ENCODE data around the gene CCDC74B. TPM values are rescaled to one million over a fixed set of nuclear protein-coding genes. Genes with fewer than 3 reads are reported as not detected.
"Not testable (repeated sequence)": the region's sequence is repeated elsewhere in the genome, so short reads cannot be mapped to it uniquely, and the experiment has no call there.

Gene CCDC74B
- total and polyA plus RNA-seq, 3 experiments from 2014 or later, result 0.59 to 0.85 (median 0.84) TPM

- H3K36me3 ChIP-seq (ENCODE audit: insufficient read depth, low read length); CTCF ChIA-PET; H3K4me1 ChIP-seq (ENCODE audit: insufficient read depth, low read length); POLR2A ChIA-PET; H3K9me3 ChIP-seq (ENCODE audit: low read length); H3K27ac ChIP-seq (ENCODE audit: low read depth, low read length); H3K27me3 Mint-ChIP-seq; H3K4me3 Mint-ChIP-seq; DNase-seq; H3K4me3 ChIP-seq (ENCODE audit: low read length); H3K27me3 ChIP-seq (ENCODE audit: insufficient read depth, low read length, poor library complexity, severe bottlenecking); H3K9me3 Mint-ChIP-seq; H3K4me1 Mint-ChIP-seq: not testable (repeated sequence)
- Mint-ChIP-seq H3K36me3 (peaks cover 0 to 14% (median 0%) of the 10 kb centered on the region in 3 donors), H3K27ac (peak overlapping the region in 1 of 8 donors; percentile 41)
Observed at GRCh38 chr2:130148515-130148914, 3.6 kb upstream of the CCDC74B start.

GRCh38 chr2:130143266-130144039, 1.5 kb downstream of the CCDC74B start:
- H3K9me3 Mint-ChIP-seq; POLR2A ChIA-PET; H3K36me3 ChIP-seq (ENCODE audit: insufficient read depth, low read length); H3K4me1 ChIP-seq (ENCODE audit: insufficient read depth, low read length); CTCF ChIA-PET; H3K27ac ChIP-seq (ENCODE audit: low read depth, low read length); DNase-seq; H3K36me3 Mint-ChIP-seq; H3K4me3 ChIP-seq (ENCODE audit: low read length); H3K27me3 ChIP-seq (ENCODE audit: insufficient read depth, low read length, poor library complexity, severe bottlenecking); H3K9me3 ChIP-seq (ENCODE audit: low read length): not testable (repeated sequence)
- Mint-ChIP-seq H3K4me1 (peaks cover under 1 to 10% (median 9%) of the 10 kb centered on the region in 3 donors), H3K27ac (peak overlapping the region in 2 of 8 donors; percentile 14 to 74), H3K27me3 (peaks cover 6 to 12% of the 10 kb centered on the region in 2 donors), H3K4me3 (peak overlapping the region; percentile 37 to 83 (median 77))

- H3K9me3 Mint-ChIP-seq; H3K36me3 ChIP-seq (ENCODE audit: insufficient read depth, low read length); H3K9me3 ChIP-seq (ENCODE audit: low read length); H3K4me1 ChIP-seq (ENCODE audit: insufficient read depth, low read length); H3K36me3 Mint-ChIP-seq; POLR2A ChIA-PET; H3K4me3 ChIP-seq (ENCODE audit: low read length); H3K27me3 ChIP-seq (ENCODE audit: insufficient read depth, low read length, poor library complexity, severe bottlenecking); DNase-seq; H3K27ac ChIP-seq (ENCODE audit: low read depth, low read length); CTCF ChIA-PET: not testable (repeated sequence)
- peaks cover 6 to 12% of the 10 kb centered on the region in 2 donors for H3K27me3 Mint-ChIP-seq
- peak overlapping the region in 6 of 7 donors; percentile 37 to 77 (median 68) for H3K4me3 Mint-ChIP-seq
- H3K27ac Mint-ChIP-seq, result peak overlapping the region in 1 of 8 donors; percentile 14
- H3K4me1 Mint-ChIP-seq, result peaks cover 0 to 10% (median 9%) of the 10 kb centered on the region in 3 donors
Observed at GRCh38 chr2:130142396-130143265, 2.3 kb downstream of the CCDC74B start.

DNA sequence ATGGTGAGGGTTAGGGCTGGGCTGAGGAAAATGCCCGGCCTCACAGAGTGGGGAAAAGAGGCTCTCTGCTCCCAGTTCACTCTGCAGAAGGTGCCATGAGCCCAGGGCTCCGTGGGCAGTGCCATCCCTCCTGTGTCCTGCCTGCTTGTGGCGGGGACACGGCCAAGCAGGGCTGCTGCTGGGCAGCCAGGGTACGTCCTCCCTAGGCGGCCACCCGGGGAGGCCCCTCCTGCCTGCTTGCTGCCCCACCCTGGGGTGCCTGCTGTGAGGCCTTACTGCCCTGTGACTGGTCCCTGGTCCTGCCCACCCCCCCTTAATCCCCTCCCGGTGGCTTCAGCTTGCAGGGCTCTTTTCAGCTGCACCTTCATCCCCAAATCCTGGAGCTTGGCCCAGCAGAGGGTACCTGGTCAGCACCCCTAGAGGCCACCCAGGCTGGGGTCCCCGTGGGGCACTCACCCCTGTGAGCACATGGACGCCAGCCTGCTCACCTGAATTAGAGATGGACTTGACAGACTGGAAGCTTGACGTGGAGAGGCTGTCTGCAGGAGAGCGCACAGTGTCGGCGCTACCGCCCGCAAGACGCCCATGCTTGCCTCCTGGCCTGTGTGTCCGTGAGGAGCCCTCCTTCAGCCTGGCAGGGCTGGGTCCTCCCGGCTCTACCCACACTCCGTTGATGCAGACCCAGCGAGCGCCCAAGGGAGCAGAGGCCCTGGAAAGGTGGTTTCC, 3.1 kb downstream of the CCDC74B start:
- CTCF ChIA-PET; H3K4me1 ChIP-seq (ENCODE audit: insufficient read depth, low read length); H3K9me3 Mint-ChIP-seq; H3K27ac ChIP-seq (ENCODE audit: low read depth, low read length); H3K27ac Mint-ChIP-seq; H3K36me3 Mint-ChIP-seq; H3K4me3 ChIP-seq (ENCODE audit: low read length); POLR2A ChIA-PET; H3K27me3 ChIP-seq (ENCODE audit: insufficient read depth, low read length, poor library complexity, severe bottlenecking); DNase-seq; H3K9me3 ChIP-seq (ENCODE audit: low read length); H3K36me3 ChIP-seq (ENCODE audit: insufficient read depth, low read length); H3K27me3 Mint-ChIP-seq: not testable (repeated sequence)
- Mint-ChIP-seq H3K4me3 (peak overlapping the region in 1 of 7 donors; percentile 32), H3K4me1 (peaks cover 0 to 10% (median 9%) of the 10 kb centered on the region in 3 donors)

DNA sequence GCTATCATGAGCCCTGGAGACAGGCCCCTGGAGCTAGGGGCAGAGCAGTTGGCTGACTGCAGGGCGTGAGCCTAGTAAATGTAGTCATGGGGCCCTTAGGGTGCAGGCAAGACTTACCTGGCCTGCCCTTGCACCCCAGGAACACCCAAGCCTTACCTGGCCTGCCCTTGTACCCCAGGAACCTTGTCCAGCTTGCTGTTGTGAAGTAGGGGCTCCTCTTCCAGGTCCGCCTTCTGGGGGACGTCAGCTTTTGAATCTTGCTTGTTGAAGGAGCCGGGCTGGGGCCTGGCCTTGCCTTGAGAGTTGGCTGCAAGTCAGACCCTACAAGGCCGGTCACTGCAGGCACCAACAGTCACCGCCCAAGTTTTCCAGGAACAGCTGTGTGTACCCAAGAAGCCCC, 3.9 kb downstream of the CCDC74B start:
- H3K4me3 ChIP-seq (ENCODE audit: low read length); H3K9me3 Mint-ChIP-seq; H3K4me1 ChIP-seq (ENCODE audit: insufficient read depth, low read length); H3K36me3 ChIP-seq (ENCODE audit: insufficient read depth, low read length); H3K27me3 Mint-ChIP-seq; H3K9me3 ChIP-seq (ENCODE audit: low read length); DNase-seq; H3K27ac Mint-ChIP-seq; POLR2A ChIA-PET; H3K36me3 Mint-ChIP-seq; H3K27me3 ChIP-seq (ENCODE audit: insufficient read depth, low read length, poor library complexity, severe bottlenecking); H3K27ac ChIP-seq (ENCODE audit: low read depth, low read length); CTCF ChIA-PET; H3K4me3 Mint-ChIP-seq: not testable (repeated sequence)
- peaks cover 0 to 10% (median 9%) of the 10 kb centered on the region in 3 donors for H3K4me1 Mint-ChIP-seq

- H3K27me3 ChIP-seq (ENCODE audit: insufficient read depth, low read length, poor library complexity, severe bottlenecking); H3K4me3 Mint-ChIP-seq; H3K27ac Mint-ChIP-seq; H3K4me1 ChIP-seq (ENCODE audit: insufficient read depth, low read length); H3K36me3 ChIP-seq (ENCODE audit: insufficient read depth, low read length); CTCF ChIA-PET; POLR2A ChIA-PET; DNase-seq; H3K9me3 ChIP-seq (ENCODE audit: low read length); H3K36me3 Mint-ChIP-seq; H3K4me3 ChIP-seq (ENCODE audit: low read length); H3K9me3 Mint-ChIP-seq; H3K27me3 Mint-ChIP-seq; H3K27ac ChIP-seq (ENCODE audit: low read depth, low read length): not testable (repeated sequence)
- H3K4me1 Mint-ChIP-seq, result peaks cover 0 to 10% (median 9%) of the 10 kb centered on the region in 3 donors
Observed at GRCh38 chr2:130140516-130140915, 4.4 kb downstream of the CCDC74B start.

GRCh38 chr2:130139331-130140280, 5.3 kb downstream of the CCDC74B start:
- H3K27ac ChIP-seq (ENCODE audit: low read depth, low read length); H3K27ac Mint-ChIP-seq; H3K4me3 Mint-ChIP-seq; POLR2A ChIA-PET; DNase-seq; H3K9me3 ChIP-seq (ENCODE audit: low read length); H3K9me3 Mint-ChIP-seq; H3K4me1 ChIP-seq (ENCODE audit: insufficient read depth, low read length); H3K4me1 Mint-ChIP-seq; CTCF ChIA-PET; H3K27me3 ChIP-seq (ENCODE audit: insufficient read depth, low read length, poor library complexity, severe bottlenecking); H3K36me3 ChIP-seq (ENCODE audit: insufficient read depth, low read length); H3K36me3 Mint-ChIP-seq; H3K27me3 Mint-ChIP-seq; H3K4me3 ChIP-seq (ENCODE audit: low read length): not testable (repeated sequence)

All from CD8-positive, alpha-beta memory T cell (primary cell).